Caco-2 (cell line): ENCODE data around the gene ASTN2. TPM values are rescaled to one million over a fixed set of nuclear protein-coding genes. Genes with fewer than 3 reads are reported as not detected.

Experiments
- BruUV-seq: library from RNA; stranded (reverse); fragments of 400-500 nt; replicated peaks from 2 replicates; lab custom pipeline; 2021; lab: Mats Ljungman, UMichigan
- CTCF ChIA-PET: fragments of 300-600 bp; sonication (Branson Sonifier 250); formaldehyde crosslinking; loops from one replicate; lab custom pipeline; 2022; ENCODE audit warnings: antibody characterized with exemption; lab: Charles Lee
- POLR2A ChIA-PET: fragments of 300-600 bp; sonication (Branson Sonifier 250); formaldehyde crosslinking; loops from one replicate; lab custom pipeline; 2022; ENCODE audit warnings: antibody characterized with exemption; lab: Charles Lee
- DNase-seq, 2 experiments: peaks; one replicate each; pipeline versions ENCODE4 v3.0.0 to v3.0.0-alpha.2; 2020 to 2022
- H3K27me3 ChIP-seq: replicated peaks from 2 replicates; pipeline ENCODE4 v1.6.0; 2011; ENCODE audit warnings: low read length; ENCODE audit not compliant: control insufficient read depth, insufficient read depth
- H3K36me3 ChIP-seq: 2 replicates; pipeline ENCODE4 v1.5.1; 2011; ENCODE audit warnings: low read length; ENCODE audit not compliant: control insufficient read depth, insufficient read depth
- H3K4me1 ChIP-seq: fragments of 250-450 bp; sonication (Bioruptor Pico); 2 replicates; pipeline ENCODE4 v1.5.1; 2020; ENCODE audit warnings: mild to moderate bottlenecking
- H3K4me3 ChIP-seq: 2 replicates; pipeline ENCODE4 v1.5.1; 2011; ENCODE audit warnings: low read depth, mild to moderate bottlenecking, control low read depth, low read length
- H3K9me3 ChIP-seq: fragments of 250-450 bp; sonication (Bioruptor Pico); 2 replicates; pipeline ENCODE4 v1.5.1; 2020; ENCODE audit warnings: mild to moderate bottlenecking, moderate library complexity
- H3K27ac Mint-ChIP-seq: one replicate; pipeline ENCODE4 v1.8.0; 2022; ENCODE audit warnings: mixed read lengths; ENCODE audit not compliant: unreplicated experiment
- H3K27me3 Mint-ChIP-seq: one replicate; pipeline ENCODE4 v1.8.0; 2022; ENCODE audit warnings: mixed read lengths; ENCODE audit not compliant: insufficient read depth, unreplicated experiment
- H3K36me3 Mint-ChIP-seq: one replicate; pipeline ENCODE4 v1.8.0; 2022; ENCODE audit warnings: mild to moderate bottlenecking, mixed read lengths; ENCODE audit not compliant: insufficient read depth, unreplicated experiment
- H3K4me1 Mint-ChIP-seq: one replicate; pipeline ENCODE4 v1.8.0; 2022; ENCODE audit warnings: low read depth, mixed read lengths; ENCODE audit not compliant: unreplicated experiment
- H3K4me3 Mint-ChIP-seq: one replicate; pipeline ENCODE4 v1.8.0; 2022; ENCODE audit warnings: mild to moderate bottlenecking, moderate library complexity, mixed read lengths; ENCODE audit not compliant: unreplicated experiment
- H3K9me3 Mint-ChIP-seq: one replicate; pipeline ENCODE4 v1.8.0; 2022; ENCODE audit warnings: mixed read lengths; ENCODE audit not compliant: unreplicated experiment
- CTCF ChIP-seq, 2 experiments: fragments of 200-600 bp in 1 of 2; IDR thresholded peaks; 1 replicate in 1 of 2; 2 replicates in 1 of 2; pipeline versions ENCODE4 v1.5.1 to v1.8.0; 2011 to 2022; ENCODE audit warnings: antibody characterized with exemption in 1 of 2, control low read depth in 1 of 2, inconsistent platforms in 1 of 2, low read depth in 1 of 2, low read length in 1 of 2, mild to moderate bottlenecking in 1 of 2, moderate library complexity in 1 of 2; ENCODE audit not compliant: insufficient read depth in 1 of 2, severe bottlenecking in 1 of 2, unreplicated experiment in 1 of 2
- intact Hi-C: fragments of 100-400 bp; cut with micrococcal nuclease; formaldehyde crosslinking; loops from one replicate; pipeline ENCODE4 v1.10.0; 2022; ENCODE audit not compliant: unreplicated experiment
- total RNA-seq: library from RNA; stranded (reverse); gene quantifications from 2 replicates; pipeline ENCODE4 v1.2.3, GENCODE V29; 2022

Gene ASTN2
- total RNA-seq, 1 experiment from 2014 or later: 12.7 TPM

- Mint-ChIP-seq H3K4me1 (no peaks in the 10 kb centered on the region), H3K9me3 (no peaks in the 10 kb centered on the region), H3K36me3 (no peaks in the 10 kb centered on the region), H3K27ac (no peak overlapping the region), H3K27me3 (no peaks in the 10 kb centered on the region), H3K4me3 (no peak overlapping the region)
- H3K27me3 ChIP-seq: no peaks in the 10 kb centered on the region
- no peaks in the 10 kb centered on the region for H3K36me3 ChIP-seq
- no peaks in the 10 kb centered on the region for H3K4me1 ChIP-seq
- no peak overlapping the region for H3K4me3 ChIP-seq
- no TSS peak for BruUV-seq
- CTCF ChIA-PET: no interaction called here
- no peak for TF ChIP-seq CTCF (IDR thresholded peaks at IDR 0.05; ENCODE audit: insufficient read depth in 1 of 2, low read depth in 1 of 2, low read length in 1 of 2, severe bottlenecking in 1 of 2, unreplicated experiment in 1 of 2)
- intact Hi-C loops: no loop called here
- no peaks in the 10 kb centered on the region for H3K9me3 ChIP-seq
- POLR2A ChIA-PET: no interaction called here
- no peak for DNase-seq
Observed at GRCh38 chr9:116383133-116383532, 1031.7 kb downstream of the ASTN2 start.

GRCh38 chr9:116382053-116382452 lies 1032.8 kb downstream of the ASTN2 start:
- no peak for TF ChIP-seq CTCF (IDR thresholded peaks at IDR 0.05; ENCODE audit: insufficient read depth in 1 of 2, low read depth in 1 of 2, low read length in 1 of 2, severe bottlenecking in 1 of 2, unreplicated experiment in 1 of 2)
- H3K27me3 ChIP-seq: no peaks in the 10 kb centered on the region
- H3K4me1 ChIP-seq: no peaks in the 10 kb centered on the region
- H3K27me3 Mint-ChIP-seq: no peaks in the 10 kb centered on the region
- CTCF ChIA-PET: interaction anchor here (0.6 kb wide), 1 partner anchor 1039 kb away, joined by 8 read pairs; no protein-coding TSS in a partner anchor
- no peaks in the 10 kb centered on the region for H3K9me3 ChIP-seq
- DNase-seq: no peak
- BruUV-seq: no TSS peak
- intact Hi-C loops: no loop called here
- no peaks in the 10 kb centered on the region for H3K4me1 Mint-ChIP-seq
- POLR2A ChIA-PET: no interaction called here
- H3K36me3 ChIP-seq: no peaks in the 10 kb centered on the region
- H3K27ac Mint-ChIP-seq: no peak overlapping the region
- no peaks in the 10 kb centered on the region for H3K9me3 Mint-ChIP-seq
- no peak overlapping the region for H3K4me3 Mint-ChIP-seq
- no peaks in the 10 kb centered on the region for H3K36me3 Mint-ChIP-seq
- no peak overlapping the region for H3K4me3 ChIP-seq

GRCh38 chr9:116381350-116381749 lies 1033.5 kb downstream of the ASTN2 start:
- H3K4me1 ChIP-seq: no peaks in the 10 kb centered on the region

More at GRCh38 chr9:116381350-116381749, 1033.5 kb downstream of the ASTN2 start:
- no peak overlapping the region for H3K4me3 ChIP-seq
- no peaks in the 10 kb centered on the region for H3K36me3 ChIP-seq
- no peak for DNase-seq
- Mint-ChIP-seq H3K9me3 (no peaks in the 10 kb centered on the region), H3K27ac (no peak overlapping the region), H3K4me3 (no peak overlapping the region), H3K36me3 (no peaks in the 10 kb centered on the region), H3K4me1 (no peaks in the 10 kb centered on the region), H3K27me3 (no peaks in the 10 kb centered on the region)
- no peak for TF ChIP-seq CTCF (IDR thresholded peaks at IDR 0.05; ENCODE audit: insufficient read depth in 1 of 2, low read depth in 1 of 2, low read length in 1 of 2, severe bottlenecking in 1 of 2, unreplicated experiment in 1 of 2)
- BruUV-seq: no TSS peak
- intact Hi-C loops: no loop called here
- no peaks in the 10 kb centered on the region for H3K27me3 ChIP-seq
- POLR2A ChIA-PET: no interaction called here
- CTCF ChIA-PET: no interaction called here
- H3K9me3 ChIP-seq: no peaks in the 10 kb centered on the region
